Ectodermal cell (in vitro differentiated cells): Measurements from ENCODE around the gene CPNE7.

Experiments used
- H3K27ac ChIP-seq: 2 replicates; pipeline ENCODE4 v1.7.0; 2013; ENCODE audit warnings: mild to moderate bottlenecking, low read depth, low read length; ENCODE audit not compliant: insufficient read depth, poor library complexity, severe bottlenecking
- H3K27me3 ChIP-seq: 2 replicates; pipeline ENCODE4 v1.7.0; 2013; ENCODE audit warnings: mild to moderate bottlenecking, low read length; ENCODE audit not compliant: insufficient read depth, control insufficient read depth, poor library complexity, severe bottlenecking
- H3K36me3 ChIP-seq: one replicate; pipeline ENCODE4 v1.7.0; 2013; ENCODE audit warnings: low read length; ENCODE audit not compliant: control insufficient read depth, insufficient read depth
- H3K4me1 ChIP-seq: one replicate; pipeline ENCODE4 v1.7.0; 2013; ENCODE audit warnings: low read length; ENCODE audit not compliant: control insufficient read depth, insufficient read depth
- H3K4me3 ChIP-seq: 2 replicates; pipeline ENCODE4 v1.7.0; 2013; ENCODE audit warnings: low read depth, low read length, control low read depth; ENCODE audit not compliant: insufficient read depth
- H3K9me3 ChIP-seq: 2 replicates; pipeline ENCODE4 v1.7.0; 2013; ENCODE audit warnings: mild to moderate bottlenecking, low read length, moderate library complexity; ENCODE audit not compliant: control insufficient read depth
- WGBS, 2 experiments: methylation state at CpG; one replicate each; pipeline ENCODE4 v1.1.7; 2013; ENCODE audit warnings: missing lambda C conversion rate in 2 of 2; 5-methylcytosine and 5-hydroxymethylcytosine counted together

The CPNE7 gene

DNA sequence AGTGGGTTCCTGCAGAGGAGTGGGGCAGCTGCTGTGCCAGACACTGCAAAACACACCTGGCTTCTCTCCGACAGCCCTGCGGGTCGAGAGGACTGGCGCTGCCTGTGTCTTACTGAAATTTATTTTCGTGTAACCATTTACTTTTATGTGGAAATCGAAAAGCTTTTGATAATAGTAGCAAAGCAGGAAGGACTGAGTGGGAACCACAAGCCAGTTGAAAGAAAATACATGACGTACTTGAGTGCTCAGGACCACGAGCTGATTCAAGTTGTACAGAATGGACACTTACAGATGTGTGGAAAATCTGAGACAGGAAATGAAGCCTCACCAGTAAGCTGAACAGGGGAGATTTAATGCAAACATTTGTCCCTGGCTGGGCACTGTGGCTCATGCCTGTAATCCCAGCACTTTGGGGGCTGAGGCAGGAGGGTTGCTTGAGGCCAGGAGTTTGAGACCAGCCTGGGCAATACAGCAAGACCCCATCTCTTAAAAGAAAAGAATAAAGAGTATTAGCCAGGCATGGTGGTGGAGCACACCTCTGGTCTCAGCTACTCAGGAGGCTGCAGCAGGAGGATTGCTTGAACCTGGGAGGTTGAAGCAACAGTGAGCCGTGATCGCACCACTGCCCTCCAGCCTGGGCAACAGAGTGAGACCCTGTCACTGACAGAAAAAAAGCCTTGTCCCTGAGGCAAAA lies 26.4 kb upstream of the CPNE7 start:
- H3K4me3 ChIP-seq: no peak overlapping the region
- no peak overlapping the region for H3K27ac ChIP-seq
- H3K9me3 ChIP-seq: no peaks in the 10 kb centered on the region
- no peaks in the 10 kb centered on the region for H3K27me3 ChIP-seq
- peaks cover 54% of the 10 kb centered on the region for H3K36me3 ChIP-seq
- no peaks in the 10 kb centered on the region for H3K4me1 ChIP-seq
- 96 to 97% methylated on average over 10 of the region's 10 CpGs for WGBS, 2 experiments

- Histone ChIP-seq H3K27me3 (no peaks in the 10 kb centered on the region), H3K36me3 (peaks cover 55% of the 10 kb centered on the region), H3K27ac (no peak overlapping the region), H3K4me3 (no peak overlapping the region), H3K9me3 (no peaks in the 10 kb centered on the region), H3K4me1 (no peaks in the 10 kb centered on the region)
- 96 to 97% methylated on average over 22 of the region's 22 CpGs for WGBS, 2 experiments
Observed at GRCh38 chr16:89550421-89551007, 25.0 kb upstream of the CPNE7 start.

DNA sequence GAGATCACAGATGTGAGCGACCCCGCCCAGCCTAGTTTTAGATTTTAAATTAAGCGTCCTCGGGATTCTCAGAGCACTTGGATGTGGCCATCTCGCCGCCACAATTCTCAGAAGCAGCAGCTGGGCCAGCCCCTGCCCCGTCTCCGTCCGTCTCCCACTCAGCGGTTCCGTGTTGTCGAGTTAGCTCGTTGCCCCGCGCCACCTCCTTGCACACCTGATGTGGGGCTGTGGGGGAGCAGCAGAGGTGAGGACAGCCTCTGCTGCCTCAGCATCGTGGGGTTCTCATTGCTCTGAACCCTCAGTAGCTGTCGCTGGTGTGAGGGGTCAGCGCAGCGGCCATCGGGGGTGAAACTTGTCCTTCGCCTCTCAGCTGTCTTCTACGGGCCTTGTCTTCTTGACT lies 23.2 kb upstream of the CPNE7 start:
- H3K4me1 ChIP-seq: peaks cover 7% of the 10 kb centered on the region
- H3K27ac ChIP-seq: no peak overlapping the region
- 95 to 98% methylated on average over 22 of the region's 22 CpGs for WGBS, 2 experiments

DNA sequence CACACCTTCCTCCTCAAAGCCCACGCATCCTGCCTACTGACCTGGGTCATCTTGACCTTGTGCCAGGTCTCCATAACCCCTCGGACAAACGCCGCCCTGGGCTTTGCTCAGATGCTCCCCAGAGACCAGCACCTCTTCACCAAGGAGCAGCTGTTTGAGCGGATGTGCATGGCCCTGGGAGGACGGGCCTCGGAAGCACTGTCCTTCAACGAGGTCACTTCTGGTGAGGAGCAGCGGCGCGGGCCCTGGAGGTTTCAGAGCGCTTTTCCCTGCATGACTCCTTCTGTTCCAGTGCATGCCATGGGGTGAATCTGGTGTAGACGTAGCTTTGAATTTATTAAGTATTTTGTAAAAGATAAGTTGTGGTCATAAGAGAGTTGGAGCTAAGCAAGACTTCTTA lies 22.6 kb upstream of the CPNE7 start:
- Histone ChIP-seq H3K27ac (no peak overlapping the region), H3K4me3 (no peak overlapping the region), H3K36me3 (peaks cover 51% of the 10 kb centered on the region), H3K27me3 (no peaks in the 10 kb centered on the region), H3K9me3 (no peaks in the 10 kb centered on the region), H3K4me1 (peaks cover 7% of the 10 kb centered on the region)
- 95 to 96% methylated on average over 13 of the region's 13 CpGs for WGBS, 2 experiments

More for the DNA sequence above, 23.2 kb upstream of the CPNE7 start:
- Histone ChIP-seq H3K9me3 (no peaks in the 10 kb centered on the region), H3K27me3 (no peaks in the 10 kb centered on the region), H3K4me3 (no peak overlapping the region), H3K36me3 (peaks cover 52% of the 10 kb centered on the region)

- H3K4me1 ChIP-seq: peaks cover 7% of the 10 kb centered on the region
- H3K27me3 ChIP-seq: no peaks in the 10 kb centered on the region
- H3K9me3 ChIP-seq: no peaks in the 10 kb centered on the region
- no peak overlapping the region for H3K27ac ChIP-seq
- no peak overlapping the region for H3K4me3 ChIP-seq
- peaks cover 46% of the 10 kb centered on the region for H3K36me3 ChIP-seq
- 92 to 93% methylated on average over 18 of the region's 18 CpGs for whole genome bisulfite sequencing, 2 experiments
Observed at GRCh38 chr16:89553733-89554132, 21.8 kb upstream of the CPNE7 start.

GRCh38 chr16:89554343-89554742 lies 21.2 kb upstream of the CPNE7 start:
- H3K4me3 ChIP-seq: no peak overlapping the region
- peaks cover 7% of the 10 kb centered on the region for H3K4me1 ChIP-seq
- H3K27ac ChIP-seq: no peak overlapping the region

DNA sequence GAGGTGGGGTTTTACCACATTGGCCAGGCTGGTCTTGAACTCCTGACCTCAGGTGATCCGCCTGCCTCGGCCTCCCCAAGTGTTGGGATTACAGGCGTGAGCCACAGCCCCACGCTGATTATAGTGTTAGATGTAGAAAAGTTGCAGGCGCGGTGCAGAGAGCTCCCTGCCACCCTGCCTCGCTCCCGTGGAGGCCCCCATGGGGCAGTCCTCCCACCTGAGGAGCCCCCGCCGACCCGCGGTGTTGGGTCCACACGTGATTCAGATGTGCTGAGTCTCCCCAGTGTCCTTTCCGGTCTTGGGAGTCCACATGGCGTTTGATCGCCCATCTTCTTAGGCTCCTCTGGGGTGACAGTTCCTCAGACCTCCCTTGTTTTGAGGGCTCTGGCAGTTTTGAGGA lies 20.3 kb upstream of the CPNE7 start:
- WGBS, 2 experiments: 94 to 95% methylated on average over 16 of the region's 16 CpGs
- H3K9me3 ChIP-seq: no peaks in the 10 kb centered on the region
- no peaks in the 10 kb centered on the region for H3K27me3 ChIP-seq
- no peak overlapping the region for H3K4me3 ChIP-seq
- H3K36me3 ChIP-seq: peaks cover 46% of the 10 kb centered on the region
- no peak overlapping the region for H3K27ac ChIP-seq
- H3K4me1 ChIP-seq: peaks cover 7% of the 10 kb centered on the region

More at GRCh38 chr16:89554343-89554742, 21.2 kb upstream of the CPNE7 start:
- no peaks in the 10 kb centered on the region for H3K9me3 ChIP-seq
- no peaks in the 10 kb centered on the region for H3K27me3 ChIP-seq
- H3K36me3 ChIP-seq: peaks cover 46% of the 10 kb centered on the region
- WGBS, 2 experiments: 96% methylated on average over 12 of the region's 12 CpGs

DNA sequence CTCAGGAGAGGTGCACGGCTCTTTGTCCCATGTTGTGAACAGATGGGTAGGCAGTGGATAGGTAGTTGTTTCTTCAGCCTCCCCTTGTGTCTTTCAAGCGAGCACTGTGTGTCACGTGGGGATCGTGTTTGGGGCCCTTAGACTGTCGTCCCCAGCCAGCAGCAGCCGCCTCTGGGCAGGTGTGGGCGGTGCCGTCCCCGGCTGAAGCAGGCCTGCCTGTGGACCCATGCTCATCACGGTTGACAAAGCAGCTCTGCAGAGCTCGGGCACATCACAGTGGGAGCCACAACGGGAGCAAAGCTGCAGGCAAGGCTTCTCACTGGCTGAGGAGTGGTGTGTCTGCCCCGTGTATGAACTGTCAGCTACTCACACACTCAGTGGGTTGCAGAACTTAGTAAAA lies 19.8 kb upstream of the CPNE7 start:
- Histone ChIP-seq H3K9me3 (no peaks in the 10 kb centered on the region), H3K4me3 (no peak overlapping the region), H3K4me1 (peaks cover 7% of the 10 kb centered on the region), H3K27ac (no peak overlapping the region), H3K36me3 (peaks cover 43% of the 10 kb centered on the region), H3K27me3 (no peaks in the 10 kb centered on the region)
- 94 to 95% methylated on average over 13 of the region's 13 CpGs for WGBS, 2 experiments

- Histone ChIP-seq H3K4me3 (no peak overlapping the region), H3K4me1 (peaks cover 13% of the 10 kb centered on the region), H3K36me3 (peaks cover 44% of the 10 kb centered on the region), H3K9me3 (no peaks in the 10 kb centered on the region), H3K27ac (peak overlapping the region; percentile 76), H3K27me3 (no peaks in the 10 kb centered on the region)
- WGBS, 2 experiments: 75 to 80% methylated on average over 34 of the region's 34 CpGs
Observed at GRCh38 chr16:89556750-89557689, 18.5 kb upstream of the CPNE7 start.
